ENCODE data around the gene PARVB. TPM values are rescaled to one million over a fixed set of nuclear protein-coding genes. Genes with fewer than 3 reads are reported as not detected.

PARVB gene
- total and polyA plus RNA-seq, 10 of the 15 experiments (the other 5 are each of a cell fraction or from before 2014, with no cell fraction given): 5.2 to 264 (median 76.0) TPM

- no peaks in the 10 kb centered on the region for H3K9me3 ChIP-seq (replicated peaks; ENCODE audit: control insufficient read depth, insufficient read depth, low read length)
- WGBS (ENCODE audit: insufficient coverage, insufficient replicate concordance, low lambda C conversion rate, missing lambda C conversion rate): 55% methylated on average over 6 of the region's 6 CpGs
Measured at GRCh38 chr22:44218071-44218470, 194.0 kb downstream of the PARVB start.

More at GRCh38 chr22:44218071-44218470, 194.0 kb downstream of the PARVB start:
- intact Hi-C loops (cut with micrococcal nuclease; ENCODE audit: unreplicated experiment) (no loop called here), in situ Hi-C loops (cut with MboI) (no loop called here)
- Histone ChIP-seq H3K27me3 (replicated peaks in 1 of 2; ENCODE audit: control insufficient read depth in 2 of 2, insufficient read depth in 2 of 2, low read length in 1 of 2) (no peaks in the 10 kb centered on the region; a peak in 1 of 4 replicates), H4K20me1 (ENCODE audit: control insufficient read depth, insufficient read depth) (no peaks in the 10 kb centered on the region), H3K4me1 (ENCODE audit: control insufficient read depth, insufficient read depth, low read length) (no peaks in the 10 kb centered on the region), H3K79me2 (ENCODE audit: control insufficient read depth, insufficient read depth, low read length) (no peaks in the 10 kb centered on the region), H2AFZ (ENCODE audit: control insufficient read depth, low read depth, low read length) (no peak overlapping the region), H3K27ac (ENCODE audit: control insufficient read depth, insufficient read depth) (no peak overlapping the region), H3K36me3 (ENCODE audit: control insufficient read depth in 2 of 2, insufficient read depth in 2 of 2, low read length in 1 of 2) (no peaks in the 10 kb centered on the region), H3K4me3 (no peak overlapping the region), H3K4me2 (ENCODE audit: control insufficient read depth, insufficient read depth) (no peak overlapping the region), H3K9ac (ENCODE audit: control insufficient read depth, insufficient read depth, low read length) (no peak overlapping the region)
- DNase-seq (ENCODE audit: low read depth, low spot score): no peak
- ChIA-PET CTCF (no interaction called here), RAD21 (ENCODE audit: unreplicated experiment) (no interaction called here), SMC1A (ENCODE audit: uncharacterized antibody, unreplicated experiment) (no interaction called here), POLR2A (no interaction called here)
- no peak for ATAC-seq
- TF ChIP-seq, protein P1, sequence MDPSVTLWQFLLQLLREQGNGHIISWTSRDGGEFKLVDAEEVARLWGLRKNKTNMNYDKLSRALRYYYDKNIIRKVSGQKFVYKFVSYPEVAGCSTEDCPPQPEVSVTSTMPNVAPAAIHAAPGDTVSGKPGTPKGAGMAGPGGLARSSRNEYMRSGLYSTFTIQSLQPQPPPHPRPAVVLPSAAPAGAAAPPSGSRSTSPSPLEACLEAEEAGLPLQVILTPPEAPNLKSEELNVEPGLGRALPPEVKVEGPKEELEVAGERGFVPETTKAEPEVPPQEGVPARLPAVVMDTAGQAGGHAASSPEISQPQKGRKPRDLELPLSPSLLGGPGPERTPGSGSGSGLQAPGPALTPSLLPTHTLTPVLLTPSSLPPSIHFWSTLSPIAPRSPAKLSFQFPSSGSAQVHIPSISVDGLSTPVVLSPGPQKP (IDR thresholded peaks at IDR 0.05; ENCODE audit: low read depth, low read length): no peak
- no peak for TF ChIP-seq ZNF24 (IDR thresholded peaks at IDR 0.05)
- no peak for TF ChIP-seq PBX3 (IDR thresholded peaks at IDR 0.05; ENCODE audit: insufficient replicate concordance, low read depth, low read length)
- no peak for TF ChIP-seq ZBTB33 (IDR thresholded peaks at IDR 0.05)
- TF ChIP-seq ZSCAN29 (IDR thresholded peaks at IDR 0.05): no peak
- no peak for TF ChIP-seq WRNIP1 (IDR thresholded peaks at IDR 0.05; ENCODE audit: borderline replicate concordance, low read depth, low read length)
- TF ChIP-seq JUND (IDR thresholded peaks at IDR 0.05; ENCODE audit: low read depth, low read length): no peak
- no peak for TF ChIP-seq KDM1A (IDR thresholded peaks at IDR 0.05; ENCODE audit: borderline replicate concordance)
- no peak for TF ChIP-seq BCLAF1 (IDR thresholded peaks at IDR 0.05)
- no peak for TF ChIP-seq POLR2A (IDR thresholded peaks at IDR 0.05; ENCODE audit: low read depth, low read length)
- no peak for TF ChIP-seq CBX3 (IDR thresholded peaks at IDR 0.05; ENCODE audit: borderline replicate concordance, low read depth)
- no peak for TF ChIP-seq NRF1 (conservative IDR thresholded peaks at IDR 0.05; ENCODE audit: low read depth, low read length)
- FAIRE-seq: no peak
- BruUV-seq (replicated peaks): no TSS peak

All from GM12878 (cell line).